Measurements from ENCODE around the gene PKNOX2. TPM values are rescaled to one million over a fixed set of nuclear protein-coding genes. Genes with fewer than 3 reads are reported as not detected.

PKNOX2 gene
- total RNA-seq, 1 donor from 2014 or later: 39.9 TPM

- DNase-seq (ENCODE audit: low spot score, unreplicated experiment): no peak
- TF ChIP-seq CTCF (IDR thresholded peaks at IDR 0.05; ENCODE audit: unreplicated experiment): no peak
- Mint-ChIP-seq H3K9me3 (ENCODE audit: low read depth) (no peaks in the 10 kb centered on the region), H3K36me3 (ENCODE audit: insufficient read depth) (no peaks in the 10 kb centered on the region), H3K4me3 (ENCODE audit: low read depth) (no peak overlapping the region), H3K27ac (peak overlapping the region; percentile 37), H3K27me3 (peaks cover 4% of the 10 kb centered on the region), H3K4me1 (ENCODE audit: low read depth) (peaks cover 9% of the 10 kb centered on the region)
Measured at GRCh38 chr11:125449565-125449964, 285.0 kb downstream of the PKNOX2 start.

- Mint-ChIP-seq H3K4me1 (ENCODE audit: low read depth) (peaks cover 5% of the 10 kb centered on the region), H3K36me3 (ENCODE audit: insufficient read depth) (no peaks in the 10 kb centered on the region), H3K27ac (peak overlapping the region; percentile 35), H3K27me3 (peaks cover 3% of the 10 kb centered on the region), H3K9me3 (ENCODE audit: low read depth) (no peaks in the 10 kb centered on the region), H3K4me3 (ENCODE audit: low read depth) (no peak overlapping the region)
- peak; percentile 28 for DNase-seq (ENCODE audit: low spot score, unreplicated experiment)
- TF ChIP-seq CTCF (IDR thresholded peaks at IDR 0.05; ENCODE audit: unreplicated experiment): no peak
Measured at GRCh38 chr11:125451400-125452124, 287.0 kb downstream of the PKNOX2 start.

GRCh38 chr11:125452125-125452470 is 287.5 kb downstream of the PKNOX2 start:
- no peaks in the 10 kb centered on the region for H3K36me3 Mint-ChIP-seq (ENCODE audit: insufficient read depth)
- H3K27me3 Mint-ChIP-seq: peaks cover 3% of the 10 kb centered on the region
- peaks cover 4% of the 10 kb centered on the region for H3K4me1 Mint-ChIP-seq (ENCODE audit: low read depth)
- no peak overlapping the region for H3K4me3 Mint-ChIP-seq (ENCODE audit: low read depth)
- TF ChIP-seq CTCF (IDR thresholded peaks at IDR 0.05; ENCODE audit: unreplicated experiment): no peak
- no peak for DNase-seq (ENCODE audit: low spot score, unreplicated experiment)
- no peak overlapping the region for H3K27ac Mint-ChIP-seq
- no peaks in the 10 kb centered on the region for H3K9me3 Mint-ChIP-seq (ENCODE audit: low read depth)

- no peak for TF ChIP-seq CTCF (IDR thresholded peaks at IDR 0.05; ENCODE audit: unreplicated experiment)
- H3K9me3 Mint-ChIP-seq (ENCODE audit: low read depth): no peaks in the 10 kb centered on the region
- H3K36me3 Mint-ChIP-seq (ENCODE audit: insufficient read depth): no peaks in the 10 kb centered on the region
- H3K4me1 Mint-ChIP-seq (ENCODE audit: low read depth): peaks cover 12% of the 10 kb centered on the region
- DNase-seq (ENCODE audit: low spot score, unreplicated experiment): no peak
- H3K4me3 Mint-ChIP-seq (ENCODE audit: low read depth): no peak overlapping the region
- no peak overlapping the region for H3K27ac Mint-ChIP-seq
- peaks cover 3% of the 10 kb centered on the region for H3K27me3 Mint-ChIP-seq
Measured at GRCh38 chr11:125454047-125454446, 289.5 kb downstream of the PKNOX2 start.

- DNase-seq (ENCODE audit: low spot score, unreplicated experiment): no peak
- H3K9me3 Mint-ChIP-seq (ENCODE audit: low read depth): no peaks in the 10 kb centered on the region
- no peaks in the 10 kb centered on the region for H3K36me3 Mint-ChIP-seq (ENCODE audit: insufficient read depth)
- no peak overlapping the region for H3K27ac Mint-ChIP-seq
- no peak overlapping the region for H3K4me3 Mint-ChIP-seq (ENCODE audit: low read depth)
- peaks cover 12% of the 10 kb centered on the region for H3K4me1 Mint-ChIP-seq (ENCODE audit: low read depth)
- TF ChIP-seq CTCF (IDR thresholded peaks at IDR 0.05; ENCODE audit: unreplicated experiment): no peak
- H3K27me3 Mint-ChIP-seq: peaks cover 5% of the 10 kb centered on the region
Measured at GRCh38 chr11:125455851-125456250, 291.3 kb downstream of the PKNOX2 start.

Data from progenitor cell of endocrine pancreas (in vitro differentiated cells).